ENCODE data around the gene TMEM41B.

DNA sequence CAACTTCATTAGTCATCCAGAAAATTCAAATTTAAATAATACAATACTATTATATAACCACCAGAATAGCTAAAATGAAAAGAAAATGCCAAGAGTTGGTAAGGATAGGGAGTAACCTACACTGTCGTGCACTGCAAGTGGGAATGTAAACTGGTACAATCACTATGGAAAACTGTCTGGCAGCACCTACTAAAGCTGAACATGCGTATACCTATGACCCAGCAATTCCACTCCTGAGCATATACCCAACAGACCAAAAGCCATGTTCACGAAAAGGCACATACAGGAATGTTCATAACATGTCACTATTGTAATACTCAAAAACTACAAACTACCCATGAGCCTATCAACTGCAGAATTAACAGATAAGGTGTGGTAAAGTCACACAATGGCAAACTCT is 81.9 kb downstream of the TMEM41B start:
- TF ChIP-seq EP300 (IDR thresholded peaks at IDR 0.05), result no peak
- TF ChIP-seq POLR2A (IDR thresholded peaks at IDR 0.05), result no peak
- TF ChIP-seq, protein P1, sequence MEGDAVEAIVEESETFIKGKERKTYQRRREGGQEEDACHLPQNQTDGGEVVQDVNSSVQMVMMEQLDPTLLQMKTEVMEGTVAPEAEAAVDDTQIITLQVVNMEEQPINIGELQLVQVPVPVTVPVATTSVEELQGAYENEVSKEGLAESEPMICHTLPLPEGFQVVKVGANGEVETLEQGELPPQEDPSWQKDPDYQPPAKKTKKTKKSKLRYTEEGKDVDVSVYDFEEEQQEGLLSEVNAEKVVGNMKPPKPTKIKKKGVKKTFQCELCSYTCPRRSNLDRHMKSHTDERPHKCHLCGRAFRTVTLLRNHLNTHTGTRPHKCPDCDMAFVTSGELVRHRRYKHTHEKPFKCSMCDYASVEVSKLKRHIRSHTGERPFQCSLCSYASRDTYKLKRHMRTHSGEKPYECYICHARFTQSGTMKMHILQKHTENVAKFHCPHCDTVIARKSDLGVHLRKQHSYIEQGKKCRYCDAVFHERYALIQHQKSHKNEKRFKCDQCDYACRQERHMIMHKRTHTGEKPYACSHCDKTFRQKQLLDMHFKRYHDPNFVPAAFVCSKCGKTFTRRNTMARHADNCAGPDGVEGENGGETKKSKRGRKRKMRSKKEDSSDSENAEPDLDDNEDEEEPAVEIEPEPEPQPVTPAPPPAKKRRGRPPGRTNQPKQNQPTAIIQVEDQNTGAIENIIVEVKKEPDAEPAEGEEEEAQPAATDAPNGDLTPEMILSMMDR (IDR thresholded peaks at IDR 0.05), result no peak

Measured in tibial nerve (tissue), 4 donors.